T-helper 1 cell treated with Interleukin-12 subunit alpha and Interleukin-12 subunit beta and Interleukin-4 antibody, amounts not matched to agents 30 μg/mL and 1 μg/mL, for 36 hours (primary cell): ENCODE measurements around the gene CRIP3.

Experiments
- H3K27ac Mint-ChIP-seq: one replicate; pipeline ENCODE4 v1.8.0; 2021; ENCODE audit warnings: mild to moderate bottlenecking, mixed read lengths
- H3K27me3 Mint-ChIP-seq: one replicate; pipeline ENCODE4 v1.8.0; 2021; ENCODE audit warnings: low read depth, mixed read lengths
- H3K36me3 Mint-ChIP-seq: one replicate; pipeline ENCODE4 v1.8.0; 2021; ENCODE audit warnings: low read depth, mixed read lengths
- H3K4me1 Mint-ChIP-seq: one replicate; pipeline ENCODE4 v1.8.0; 2021; ENCODE audit warnings: low read depth, mixed read lengths
- H3K4me3 Mint-ChIP-seq: one replicate; pipeline ENCODE4 v1.8.0; 2021; ENCODE audit warnings: mild to moderate bottlenecking, moderate library complexity, mixed read lengths
- H3K9me3 Mint-ChIP-seq: one replicate; pipeline ENCODE4 v1.8.0; 2021; ENCODE audit warnings: mixed read lengths

The CRIP3 gene

DNA sequence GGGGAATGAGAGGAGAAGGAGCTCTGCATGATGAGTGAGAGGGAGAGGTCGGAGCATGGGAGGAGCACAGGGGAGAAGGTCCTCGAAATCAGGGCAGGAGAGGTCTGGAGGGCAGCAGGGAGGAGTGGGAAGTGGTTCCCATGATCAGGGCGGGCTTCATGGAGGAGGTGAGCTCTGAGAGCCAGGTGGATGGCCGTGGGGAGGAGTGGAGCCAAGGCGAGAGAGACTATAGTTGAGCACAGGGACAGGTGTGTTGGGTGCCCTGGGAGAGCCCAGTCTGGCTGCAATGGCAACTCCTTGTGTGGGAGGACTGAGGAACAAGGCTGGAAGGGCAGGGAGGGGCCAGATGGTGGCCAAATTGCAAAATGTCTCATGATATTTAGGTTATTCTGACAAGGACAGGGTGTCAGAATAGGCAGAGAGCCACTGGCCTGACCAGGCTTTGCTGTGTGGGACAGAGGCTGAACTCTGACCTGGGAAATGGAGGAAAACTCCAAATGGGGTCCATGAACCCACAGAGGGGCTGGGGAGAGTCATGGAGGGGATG is 44.0 kb downstream of the CRIP3 start:
- no peak overlapping the region for H3K4me3 Mint-ChIP-seq
- H3K4me1 Mint-ChIP-seq, result peaks cover 3% of the 10 kb centered on the region
- H3K36me3 Mint-ChIP-seq, result no peaks in the 10 kb centered on the region
- peaks cover 36% of the 10 kb centered on the region for H3K27me3 Mint-ChIP-seq
- no peak overlapping the region for H3K27ac Mint-ChIP-seq
- no peaks in the 10 kb centered on the region for H3K9me3 Mint-ChIP-seq

- Mint-ChIP-seq H3K4me1 (no peaks in the 10 kb centered on the region), H3K27ac (no peak overlapping the region), H3K9me3 (no peaks in the 10 kb centered on the region), H3K36me3 (no peaks in the 10 kb centered on the region), H3K4me3 (no peak overlapping the region), H3K27me3 (peaks cover 28% of the 10 kb centered on the region)
Observed at GRCh38 chr6:43263314-43264178, 45.1 kb downstream of the CRIP3 start.

- no peaks in the 10 kb centered on the region for H3K36me3 Mint-ChIP-seq
- H3K4me3 Mint-ChIP-seq, result no peak overlapping the region
- peaks cover 21% of the 10 kb centered on the region for H3K27me3 Mint-ChIP-seq
- H3K27ac Mint-ChIP-seq, result no peak overlapping the region
- H3K9me3 Mint-ChIP-seq, result no peaks in the 10 kb centered on the region
- H3K4me1 Mint-ChIP-seq, result no peaks in the 10 kb centered on the region
Observed at GRCh38 chr6:43262780-43263313, 45.8 kb downstream of the CRIP3 start.

- H3K36me3 Mint-ChIP-seq, result no peaks in the 10 kb centered on the region
Observed at GRCh38 chr6:43262000-43262779, 46.4 kb downstream of the CRIP3 start.

GRCh38 chr6:43261198-43261597 is 47.4 kb downstream of the CRIP3 start:
- H3K4me3 Mint-ChIP-seq, result no peak overlapping the region
- H3K27ac Mint-ChIP-seq, result no peak overlapping the region
- H3K9me3 Mint-ChIP-seq, result no peaks in the 10 kb centered on the region
- peaks cover 10% of the 10 kb centered on the region for H3K4me1 Mint-ChIP-seq
- peaks cover 9% of the 10 kb centered on the region for H3K27me3 Mint-ChIP-seq
- no peaks in the 10 kb centered on the region for H3K36me3 Mint-ChIP-seq

More at GRCh38 chr6:43262000-43262779, 46.4 kb downstream of the CRIP3 start:
- no peak overlapping the region for H3K27ac Mint-ChIP-seq
- H3K27me3 Mint-ChIP-seq, result peaks cover 14% of the 10 kb centered on the region
- H3K4me1 Mint-ChIP-seq, result peaks cover 5% of the 10 kb centered on the region
- no peak overlapping the region for H3K4me3 Mint-ChIP-seq
- no peaks in the 10 kb centered on the region for H3K9me3 Mint-ChIP-seq

DNA sequence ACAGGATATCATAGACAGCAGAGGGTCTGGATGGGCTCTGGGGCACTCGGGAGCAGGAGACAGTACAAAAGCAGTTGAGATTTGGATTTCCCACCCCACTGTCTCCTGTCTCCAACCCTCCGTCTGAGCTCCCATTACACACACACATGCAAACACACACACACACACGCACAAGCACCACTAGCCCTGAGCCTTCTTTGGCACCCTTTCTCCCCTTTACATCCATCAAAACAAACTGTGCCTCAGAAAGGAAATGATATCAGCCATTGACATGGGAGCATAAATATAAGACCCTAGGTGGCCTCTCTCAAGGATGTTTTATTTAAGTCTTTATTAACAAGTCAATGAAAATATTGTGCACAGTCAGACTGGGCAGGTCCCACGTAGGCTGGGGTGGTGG is 47.8 kb downstream of the CRIP3 start:
- Mint-ChIP-seq H3K36me3 (no peaks in the 10 kb centered on the region), H3K27ac (no peak overlapping the region), H3K4me1 (peaks cover 10% of the 10 kb centered on the region), H3K9me3 (no peaks in the 10 kb centered on the region), H3K27me3 (peaks cover 9% of the 10 kb centered on the region), H3K4me3 (no peak overlapping the region)

DNA sequence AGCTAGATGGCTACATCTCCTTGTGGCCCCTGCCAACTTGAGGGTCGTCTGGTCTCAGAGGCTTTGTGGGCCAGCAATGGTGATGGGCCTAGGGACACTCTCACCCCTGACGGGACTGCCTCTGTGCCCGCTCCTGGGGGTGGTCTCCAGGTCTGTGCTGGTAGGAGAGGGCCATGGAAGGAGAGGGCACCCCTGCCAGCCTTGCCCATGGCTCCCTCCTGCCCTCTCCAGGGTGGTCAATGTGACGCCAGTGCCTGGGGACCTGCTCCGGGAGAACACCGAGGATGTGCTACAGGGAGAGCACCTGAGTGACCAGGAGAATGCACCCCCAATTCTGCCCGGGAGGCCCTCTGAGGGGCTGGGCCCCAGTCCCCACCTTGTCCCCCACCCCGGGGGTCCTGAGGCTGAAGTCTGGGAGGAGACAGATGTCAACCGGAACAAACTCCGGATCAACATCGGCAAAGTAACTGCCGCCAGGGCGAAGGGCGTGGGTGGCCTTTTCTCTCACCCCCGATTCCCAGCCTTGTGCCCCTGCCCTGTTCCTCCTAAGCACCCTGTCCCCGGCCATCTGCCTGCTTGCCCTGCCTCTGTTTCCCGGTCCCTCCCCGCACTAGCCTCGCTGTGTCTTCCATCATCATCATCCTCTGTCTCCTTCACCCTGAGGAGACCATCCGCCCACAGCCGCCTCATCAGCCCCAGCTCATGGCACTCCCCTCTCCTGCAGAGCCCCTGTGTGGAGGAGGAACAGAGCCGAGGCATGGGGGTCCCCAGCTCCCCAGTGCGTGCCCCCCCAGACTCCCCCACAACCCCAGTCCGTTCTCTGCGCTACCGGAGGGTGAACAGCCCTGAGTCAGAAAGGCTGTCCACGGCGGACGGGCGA is 49.6 kb downstream of the CRIP3 start:
- no peak overlapping the region for H3K4me3 Mint-ChIP-seq
- H3K9me3 Mint-ChIP-seq, result no peaks in the 10 kb centered on the region
- H3K36me3 Mint-ChIP-seq, result no peaks in the 10 kb centered on the region
- H3K27ac Mint-ChIP-seq, result no peak overlapping the region
- peaks cover 14% of the 10 kb centered on the region for H3K4me1 Mint-ChIP-seq
- peaks cover 4% of the 10 kb centered on the region for H3K27me3 Mint-ChIP-seq

- Mint-ChIP-seq H3K4me1 (peaks cover 15% of the 10 kb centered on the region), H3K36me3 (no peaks in the 10 kb centered on the region), H3K27ac (no peak overlapping the region), H3K9me3 (no peaks in the 10 kb centered on the region), H3K4me3 (no peak overlapping the region), H3K27me3 (no peaks in the 10 kb centered on the region)
Observed at GRCh38 chr6:43258180-43258579, 50.4 kb downstream of the CRIP3 start.

- Mint-ChIP-seq H3K27ac (peak overlapping the region; percentile 13), H3K4me3 (no peak overlapping the region), H3K9me3 (no peaks in the 10 kb centered on the region), H3K27me3 (peaks cover 5% of the 10 kb centered on the region), H3K36me3 (no peaks in the 10 kb centered on the region), H3K4me1 (peaks cover 15% of the 10 kb centered on the region)
Observed at GRCh38 chr6:43257367-43258145, 51.1 kb downstream of the CRIP3 start.

DNA sequence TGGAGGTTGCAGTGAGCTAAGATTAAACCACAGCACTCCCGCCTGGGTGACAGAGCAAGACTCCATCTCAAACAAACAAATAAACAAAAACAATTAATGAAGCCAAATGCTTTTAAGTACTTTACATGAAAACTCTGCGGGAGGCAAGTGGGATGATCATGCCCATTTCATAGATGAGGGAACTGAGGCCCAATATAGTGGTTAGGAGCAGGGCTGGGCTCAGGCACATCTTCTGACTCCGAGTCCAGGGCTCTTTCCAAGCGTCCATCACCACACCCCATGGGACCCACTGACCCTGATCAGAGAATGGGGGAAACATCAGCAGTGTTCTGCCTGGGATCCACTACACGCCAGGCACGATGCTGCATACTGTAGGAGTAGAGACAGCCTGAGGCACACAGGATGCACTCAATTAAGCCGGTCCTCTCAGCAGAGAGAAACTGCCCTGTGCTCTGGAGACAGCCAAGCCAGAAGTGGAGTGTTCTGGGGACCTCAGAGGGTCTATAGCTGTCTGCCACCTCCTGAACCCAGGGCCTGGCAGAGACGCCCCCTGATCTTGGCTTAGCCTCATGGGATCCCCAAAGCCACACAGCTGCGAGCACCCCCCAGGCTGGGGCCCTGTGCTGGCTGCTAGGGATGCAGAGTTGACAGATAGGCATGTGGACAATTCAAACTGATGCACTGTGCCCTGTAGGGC is 51.8 kb downstream of the CRIP3 start:
- H3K4me3 Mint-ChIP-seq, result no peak overlapping the region
- H3K36me3 Mint-ChIP-seq, result no peaks in the 10 kb centered on the region
- peaks cover 9% of the 10 kb centered on the region for H3K27me3 Mint-ChIP-seq
- peaks cover 15% of the 10 kb centered on the region for H3K4me1 Mint-ChIP-seq
- H3K27ac Mint-ChIP-seq, result no peak overlapping the region
- no peaks in the 10 kb centered on the region for H3K9me3 Mint-ChIP-seq
